Adipose tissue (tissue), 3 donors: Measurements from ENCODE around the gene MAX. TPM values are rescaled to one million over a fixed set of nuclear protein-coding genes. Genes with fewer than 3 reads are reported as not detected.

ENCODE experiments used
- polyA plus RNA-seq, 3 donors: library from polyadenylated mRNA; stranded (reverse); fragments of 200-250 nt; gene quantifications; one replicate each; pipeline ENCODE4 v1.2.3, GENCODE V29; 2013
- donor health status: healthy with polysubstance abuse.
- donor health status: Bipolar disorder and iron deficiency.
- donor health status: healthy.

Gene MAX
- polyA plus RNA-seq, 3 donors, result 15.1 to 71.4 (median 35.3) TPM

Other genes starting within 250 kb of the MAX start
- gene SPTB, start 222.6 kb downstream of the MAX start, polyA plus RNA-seq, result 1 to 10 TPM; 1.1 to 3.0 (median 2.5) TPM
- 10 to 100 TPM; 20.3 to 52.4 (median 46.9) TPM for gene CHURC1, start 188.1 kb downstream of the MAX start, polyA plus RNA-seq
- gene GPX2, start 159.8 kb downstream of the MAX start, polyA plus RNA-seq, result 10 to 100 TPM in 1 of 3 donors, 1 to 10 TPM in 2; 2.9 to 24.8 (median 3.3) TPM
- 1 to 10 TPM; 1.8 to 6.5 (median 4.0) TPM for gene RAB15, start 130.2 kb downstream of the MAX start, polyA plus RNA-seq
- 10 to 100 TPM in 1 of 3 donors, 1 to 10 TPM in 2; 6.8 to 10.7 (median 7.2) TPM for gene FNTB, start 115.6 kb downstream of the MAX start, polyA plus RNA-seq